ENCODE measurements around the gene KRT39. TPM values are rescaled to one million over a fixed set of nuclear protein-coding genes. Genes with fewer than 3 reads are reported as not detected.

Gene KRT39
- total and polyA plus RNA-seq, 10 of the 15 experiments (the other 5 are each of a cell fraction or from before 2014, with no cell fraction given), result not detected

GRCh38 chr17:40944531-40944930 lies 22.2 kb downstream of the KRT39 start:
- no peak for ATAC-seq
- intact Hi-C loops (cut with micrococcal nuclease; ENCODE audit: unreplicated experiment), result no loop called here
- Histone ChIP-seq H3K4me2 (ENCODE audit: control insufficient read depth, insufficient read depth) (no peak overlapping the region), H3K9ac (ENCODE audit: control insufficient read depth, insufficient read depth, low read length) (no peak overlapping the region), H3K4me3 (no peak overlapping the region), H3K27ac (ENCODE audit: control insufficient read depth, insufficient read depth) (no peak overlapping the region), H3K79me2 (ENCODE audit: control insufficient read depth, insufficient read depth, low read length) (no peaks in the 10 kb centered on the region), H2AFZ (ENCODE audit: control insufficient read depth, low read depth, low read length) (no peak overlapping the region), H3K27me3 (replicated peaks in 1 of 2; ENCODE audit: control insufficient read depth in 2 of 2, insufficient read depth in 2 of 2, low read length in 1 of 2) (no peaks in the 10 kb centered on the region), H3K4me1 (ENCODE audit: control insufficient read depth, insufficient read depth, low read length) (no peaks in the 10 kb centered on the region), H3K36me3 (ENCODE audit: control insufficient read depth in 2 of 2, insufficient read depth in 2 of 2, low read length in 1 of 2) (no peaks in the 10 kb centered on the region), H4K20me1 (ENCODE audit: control insufficient read depth, insufficient read depth) (no peaks in the 10 kb centered on the region), H3K9me3 (replicated peaks; ENCODE audit: control insufficient read depth, insufficient read depth, low read length) (no peaks in the 10 kb centered on the region)
- no peak for TF ChIP-seq CREB1 (IDR thresholded peaks at IDR 0.05; ENCODE audit: low read depth)
- TF ChIP-seq RFX5 (IDR thresholded peaks at IDR 0.05; ENCODE audit: low read depth, low read length), result no peak
- no peak for TF ChIP-seq SRF (IDR thresholded peaks at IDR 0.05; ENCODE audit: low read depth in 2 of 2, low read length in 2 of 2)
- TF ChIP-seq POU2F2 (IDR thresholded peaks at IDR 0.05; ENCODE audit: borderline replicate concordance, low read depth, low read length), result no peak
- TF ChIP-seq RELB (IDR thresholded peaks at IDR 0.05; ENCODE audit: low read depth), result no peak
- no peak for TF ChIP-seq NFXL1 (IDR thresholded peaks at IDR 0.05; ENCODE audit: borderline replicate concordance)
- TF ChIP-seq SUZ12 (IDR thresholded peaks at IDR 0.05; ENCODE audit: unreplicated experiment), result no peak
- TF ChIP-seq BHLHE40 (IDR thresholded peaks at IDR 0.05; ENCODE audit: borderline replicate concordance in 1 of 2, low read depth in 2 of 2, low read length in 1 of 2), result no peak
- no peak for TF ChIP-seq YBX1 (IDR thresholded peaks at IDR 0.05)
- no peak for TF ChIP-seq CBFB (IDR thresholded peaks at IDR 0.05; ENCODE audit: low read depth)
- no peak for TF ChIP-seq MAX (IDR thresholded peaks at IDR 0.05; ENCODE audit: low read depth, low read length)
- TF ChIP-seq ZNF592 (IDR thresholded peaks at IDR 0.05), result no peak
- TF ChIP-seq ZNF207 (IDR thresholded peaks at IDR 0.05; ENCODE audit: borderline replicate concordance), result no peak
- 0% methylated on average over 1 of the region's 1 CpG for WGBS (ENCODE audit: insufficient coverage, insufficient replicate concordance, low lambda C conversion rate, missing lambda C conversion rate)
- FAIRE-seq, result no peak
- ChIA-PET RAD21 (ENCODE audit: unreplicated experiment) (no interaction called here), CTCF (no interaction called here), POLR2A (no interaction called here), SMC1A (ENCODE audit: uncharacterized antibody, unreplicated experiment) (no interaction called here)
- no TSS peak for BruUV-seq (replicated peaks)
- DNase-seq (ENCODE audit: low read depth, low spot score), result no peak
- in situ Hi-C loops (cut with MboI), result no loop called here

Data from GM12878 (cell line).